BJ (cell line): Measurements from ENCODE around the gene ZNF773. TPM values are rescaled to one million over a fixed set of nuclear protein-coding genes. Genes with fewer than 3 reads are reported as not detected.

Source experiments
- CTCF ChIA-PET: fragments of 350-600 bp; formaldehyde crosslinking; extraction: SDS; loops from one replicate; lab custom pipeline; 2021; ENCODE audit warnings: antibody characterized with exemption, inconsistent platforms; lab: Yijun Ruan, JAX
- POLR2A ChIA-PET: fragments of 300-600 bp; sonication (Branson Sonifier 250); formaldehyde crosslinking; extraction: SDS; loops from one replicate; lab custom pipeline; 2021; ENCODE audit warnings: antibody characterized with exemption; lab: Charles Lee
- DNase-seq: peaks from one replicate; pipeline ENCODE4 v3.0.0-alpha.2; 2011; ENCODE audit warnings: low read depth
- H3K27me3 ChIP-seq: 2 replicates; pipeline ENCODE4 v1.6.0; 2011; ENCODE audit warnings: low read length; ENCODE audit not compliant: control insufficient read depth, insufficient read depth
- H3K36me3 ChIP-seq: 2 replicates; pipeline ENCODE4 v1.5.1; 2011; ENCODE audit warnings: low read length; ENCODE audit not compliant: control insufficient read depth, insufficient read depth
- H3K4me3 ChIP-seq: 2 replicates; pipeline ENCODE4 v1.5.1; 2011; ENCODE audit warnings: low read depth, mild to moderate bottlenecking, control low read depth, low read length
- polyA plus RNA-seq: library from polyadenylated mRNA; depleted of rRNA; stranded (reverse); fragments of >200 nt; gene quantifications from 2 replicates; pipeline ENCODE4 v1.2.3, GENCODE V29; 2011; rRNA removed
- small RNA-seq: library from RNA; depleted of rRNA; stranded (forward); fragments of <200 nt; gene quantifications from one replicate; pipeline ENCODE3, GENCODE V24; 2012; ENCODE audit warnings: low replicate concordance, low read depth; ENCODE audit not compliant: insufficient read length
- TF ChIP-seq, protein P1 (sequence below): IDR thresholded peaks from 2 replicates; pipeline ENCODE4 v1.5.1; 2011; ENCODE audit warnings: low read depth, mild to moderate bottlenecking, control low read depth, inconsistent platforms, low read length, moderate library complexity; ENCODE audit not compliant: insufficient read depth

Gene ZNF773
- polyA plus RNA-seq, 1 experiment = 13.0 TPM

GRCh38 chr19:57537953-57538547 lies 38.3 kb downstream of the ZNF773 start:
- POLR2A ChIA-PET = no interaction called here
- no peak overlapping the region for H3K4me3 ChIP-seq
- CTCF ChIA-PET = no interaction called here
- H3K27me3 ChIP-seq = no peaks in the 10 kb centered on the region
- TF ChIP-seq, protein P1, sequence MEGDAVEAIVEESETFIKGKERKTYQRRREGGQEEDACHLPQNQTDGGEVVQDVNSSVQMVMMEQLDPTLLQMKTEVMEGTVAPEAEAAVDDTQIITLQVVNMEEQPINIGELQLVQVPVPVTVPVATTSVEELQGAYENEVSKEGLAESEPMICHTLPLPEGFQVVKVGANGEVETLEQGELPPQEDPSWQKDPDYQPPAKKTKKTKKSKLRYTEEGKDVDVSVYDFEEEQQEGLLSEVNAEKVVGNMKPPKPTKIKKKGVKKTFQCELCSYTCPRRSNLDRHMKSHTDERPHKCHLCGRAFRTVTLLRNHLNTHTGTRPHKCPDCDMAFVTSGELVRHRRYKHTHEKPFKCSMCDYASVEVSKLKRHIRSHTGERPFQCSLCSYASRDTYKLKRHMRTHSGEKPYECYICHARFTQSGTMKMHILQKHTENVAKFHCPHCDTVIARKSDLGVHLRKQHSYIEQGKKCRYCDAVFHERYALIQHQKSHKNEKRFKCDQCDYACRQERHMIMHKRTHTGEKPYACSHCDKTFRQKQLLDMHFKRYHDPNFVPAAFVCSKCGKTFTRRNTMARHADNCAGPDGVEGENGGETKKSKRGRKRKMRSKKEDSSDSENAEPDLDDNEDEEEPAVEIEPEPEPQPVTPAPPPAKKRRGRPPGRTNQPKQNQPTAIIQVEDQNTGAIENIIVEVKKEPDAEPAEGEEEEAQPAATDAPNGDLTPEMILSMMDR = no peak
- peaks cover 22% of the 10 kb centered on the region for H3K36me3 ChIP-seq
- no peak for DNase-seq

DNA sequence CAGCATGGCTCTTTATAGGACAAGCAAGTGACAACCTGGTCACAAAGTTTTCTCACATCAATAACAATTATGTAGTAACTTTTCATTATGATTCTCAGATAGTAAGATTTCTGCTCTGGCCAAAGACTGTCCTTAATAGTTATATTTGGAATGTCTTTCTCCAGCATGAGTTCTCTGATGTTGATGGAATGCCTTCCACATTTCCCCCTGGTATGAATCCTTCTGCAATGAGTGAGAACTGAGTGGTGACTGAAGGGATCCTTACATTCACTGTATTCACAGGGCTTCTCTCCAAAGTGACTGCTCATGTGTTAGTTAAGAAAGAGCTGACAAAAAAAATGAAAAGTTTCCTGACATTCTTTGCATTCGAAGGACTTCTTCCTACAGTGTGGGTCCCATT lies 46.8 kb downstream of the ZNF773 start:
- H3K4me3 ChIP-seq = no peak overlapping the region
- H3K27me3 ChIP-seq = no peaks in the 10 kb centered on the region; the same call in 1 of the 2 replicates
- TF ChIP-seq, protein P1 = no peak
- ChIA-PET POLR2A (no interaction called here), CTCF (no interaction called here)
- H3K36me3 ChIP-seq = peaks cover 29% of the 10 kb centered on the region
- no peak for DNase-seq

DNA sequence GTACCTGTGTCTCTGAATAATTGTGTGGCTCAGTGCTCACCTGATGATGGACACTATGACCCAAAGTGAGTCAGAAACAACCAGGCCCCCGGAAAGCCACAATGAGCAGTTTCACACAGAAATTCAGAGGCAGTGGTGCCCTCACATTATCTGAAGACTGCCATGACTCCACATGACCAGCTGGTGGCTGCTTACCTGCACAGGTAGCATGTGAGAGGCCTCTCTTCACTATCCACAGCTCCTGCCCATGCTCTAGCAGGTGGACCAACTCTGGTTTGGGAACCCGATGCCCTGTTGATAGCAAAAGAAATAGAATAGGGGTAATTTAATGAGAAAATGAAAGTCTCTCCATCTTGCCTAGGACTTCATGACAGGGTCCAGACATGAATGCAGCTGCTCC lies 52.7 kb downstream of the ZNF773 start:
- CTCF ChIA-PET = no interaction called here
- no peak overlapping the region for H3K4me3 ChIP-seq

GRCh38 chr19:57557659-57558058 lies 57.9 kb downstream of the ZNF773 start:
- TF ChIP-seq, protein P1 = no peak

More for the DNA sequence above, 52.7 kb downstream of the ZNF773 start:
- POLR2A ChIA-PET = no interaction called here
- TF ChIP-seq, protein P1 = no peak
- Histone ChIP-seq H3K36me3 (peaks cover 37% of the 10 kb centered on the region), H3K27me3 (no peaks in the 10 kb centered on the region)
- DNase-seq = no peak

More at GRCh38 chr19:57557659-57558058, 57.9 kb downstream of the ZNF773 start:
- no peak for DNase-seq
- peaks cover 15% of the 10 kb centered on the region for H3K36me3 ChIP-seq
- H3K27me3 ChIP-seq = no peaks in the 10 kb centered on the region
- ChIA-PET POLR2A (no interaction called here), CTCF (interaction anchor here (1.0 kb wide), 1 partner anchor 598 kb away, joined by 6 read pairs; no protein-coding TSS in a partner anchor)
- H3K4me3 ChIP-seq = no peak overlapping the region

Small RNA genes lying within 50 kb of the gene (small RNA-seq; reads per million reads assigned to genes)
- not detected for gene VN1R107P

Other genes with a start within 250 kb of the ZNF773 start
- 11.7 and 13.9 TPM in 2 replicates for gene ZNF460, start 219.5 kb upstream of the ZNF773 start, polyA plus RNA-seq
- gene ZNF543, start 179.5 kb upstream of the ZNF773 start, polyA plus RNA-seq = 1.7 and 2.1 TPM in 2 replicates
- 5.4 and 7.4 TPM in 2 replicates for gene ZNF304, start 148.7 kb upstream of the ZNF773 start, polyA plus RNA-seq
- gene TRAPPC2B, start 136.4 kb upstream of the ZNF773 start, polyA plus RNA-seq = 11.0 and 16.3 TPM in 2 replicates
- gene ZNF547, start 136.4 kb upstream of the ZNF773 start, polyA plus RNA-seq = 3.4 and 3.5 TPM in 2 replicates
- gene ZNF548, start 110.1 kb upstream of the ZNF773 start, polyA plus RNA-seq = 12.7 and 13.3 TPM in 2 replicates
- 4.2 and 6.0 TPM in 2 replicates for gene ZNF17, start 88.8 kb upstream of the ZNF773 start, polyA plus RNA-seq
- 10.0 and 11.4 TPM in 2 replicates for gene ZNF749, start 64.6 kb upstream of the ZNF773 start, polyA plus RNA-seq
- 0.13 and 0.21 TPM in 2 replicates for gene VN1R1, start 42.8 kb upstream of the ZNF773 start, polyA plus RNA-seq
- gene ZNF772, start 22.4 kb upstream of the ZNF773 start, polyA plus RNA-seq = 3.6 and 5.8 TPM in 2 replicates
- 8.8 and 11.0 TPM in 2 replicates for gene ZNF419, start 12.2 kb upstream of the ZNF773 start, polyA plus RNA-seq
- 2.5 and 3.8 TPM in 2 replicates for gene ZNF549, start 27.4 kb downstream of the ZNF773 start, polyA plus RNA-seq
- gene ZNF550, start 59.9 kb downstream of the ZNF773 start, polyA plus RNA-seq = 6.3 and 7.2 TPM in 2 replicates
- 2.9 and 4.0 TPM in 2 replicates for gene ZNF416, start 79.0 kb downstream of the ZNF773 start, polyA plus RNA-seq
- gene ZIK1, start 84.2 kb downstream of the ZNF773 start, polyA plus RNA-seq = 3.9 and 4.9 TPM in 2 replicates
- gene ZNF530, start 99.9 kb downstream of the ZNF773 start, polyA plus RNA-seq = 1.7 and 2.6 TPM in 2 replicates
- gene ZNF134, start 114.3 kb downstream of the ZNF773 start, polyA plus RNA-seq = 6.5 and 8.1 TPM in 2 replicates
- gene ZNF211, start 133.2 kb downstream of the ZNF773 start, polyA plus RNA-seq = 7.8 and 11.3 TPM in 2 replicates
- not detected in 2 replicates for gene ZSCAN4, start 169.0 kb downstream of the ZNF773 start, polyA plus RNA-seq
- 2.8 and 3.3 TPM in 2 replicates for gene ZNF551, start 182.0 kb downstream of the ZNF773 start, polyA plus RNA-seq
- gene ZNF154, start 209.3 kb downstream of the ZNF773 start, polyA plus RNA-seq = 1.5 and 2.1 TPM in 2 replicates
- gene ZNF671, start 227.7 kb downstream of the ZNF773 start, polyA plus RNA-seq = 4.4 and 5.0 TPM in 2 replicates
- 7.7 and 12.0 TPM in 2 replicates for gene ZNF776, start 246.9 kb downstream of the ZNF773 start, polyA plus RNA-seq